B cell (primary cell): ENCODE measurements around the gene ARL17B.
"Not testable (repeated sequence)": the region's sequence is repeated elsewhere in the genome, so short reads cannot be mapped to it uniquely, and the experiment has no call there.

Source experiments
- CTCF ChIP-seq: fragments of 200-600 bp; IDR thresholded peaks from one replicate; pipeline ENCODE4 v1.8.0; 2022; ENCODE audit warnings: antibody characterized with exemption, mild to moderate bottlenecking
- EZH2 ChIP-seq: IDR thresholded peaks from 2 replicates; pipeline ENCODE4 v1.6.1; 2012; ENCODE audit warnings: borderline replicate concordance, low read depth, mild to moderate bottlenecking, moderate library complexity, low read length; ENCODE audit not compliant: insufficient read depth, poor library complexity, severe bottlenecking

- TF ChIP-seq CTCF, EZH2: not testable (repeated sequence)
These were observed 101.5 kb downstream of the ARL17B start for GRCh38 chr17:46259845-46260661.
